ENCODE measurements around the gene ZSCAN12. TPM values are rescaled to one million over a fixed set of nuclear protein-coding genes. Genes with fewer than 3 reads are reported as not detected.

Gene ZSCAN12
- total and polyA plus RNA-seq, 2 experiments from 2014 or later, result 0.88 to 3.1 TPM

GRCh38 chr6:28371706-28372451 lies 27.7 kb downstream of the ZSCAN12 start:
- TF ChIP-seq EZH2phosphoT487 (IDR thresholded peaks at IDR 0.05; ENCODE audit: insufficient read depth, low read depth) (no peak), EZH2 (IDR thresholded peaks at IDR 0.05; ENCODE audit: insufficient read depth, poor library complexity, severe bottlenecking) (no peak)
- in situ Hi-C loops (cut with MboI), result loop anchor here (25.0 kb wide), 1 partner anchor 1185 kb away; no protein-coding TSS in a partner anchor

DNA sequence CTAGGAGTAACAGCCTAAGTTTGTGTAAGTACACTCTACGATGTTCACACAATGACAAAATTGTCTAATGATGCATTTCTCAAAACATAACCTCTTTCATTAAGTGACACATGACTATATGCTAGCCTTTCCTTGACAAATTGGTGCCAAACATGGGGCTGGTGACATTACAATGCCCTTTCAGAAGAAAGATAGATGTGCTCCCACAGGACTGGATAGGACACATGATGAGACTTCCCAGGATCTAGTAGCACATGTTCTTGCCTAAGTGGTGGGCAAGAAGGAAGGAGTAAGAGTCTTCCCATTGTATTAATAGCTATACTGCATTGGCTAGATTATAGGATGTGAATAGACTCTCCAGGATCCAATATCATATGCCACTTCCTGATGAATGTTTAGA lies 28.3 kb downstream of the ZSCAN12 start:
- no peaks in the 10 kb centered on the region for H3K4me1 ChIP-seq (ENCODE audit: insufficient read depth)
- H3K9ac ChIP-seq, result no peak overlapping the region
- no peaks in the 10 kb centered on the region for H3K9me3 ChIP-seq (ENCODE audit: low read depth)
- H3K36me3 ChIP-seq (ENCODE audit: low read depth), result no peaks in the 10 kb centered on the region
- WGBS, 2 experiments (ENCODE audit: low coverage in 1 of 2, low lambda C conversion rate in 2 of 2, missing lambda C conversion rate in 2 of 2), result 83 to 85% methylated on average over 1 of the region's 1 CpG
- H3K79me2 ChIP-seq (ENCODE audit: insufficient read depth), result no peaks in the 10 kb centered on the region
- no peak overlapping the region for H3K4me2 ChIP-seq (ENCODE audit: unreplicated experiment)
- DNase-seq, result no peak
- no peaks in the 10 kb centered on the region for H3F3A ChIP-seq (ENCODE audit: insufficient read depth)
- no peaks in the 10 kb centered on the region for H4K20me1 ChIP-seq (ENCODE audit: insufficient read depth)
- no peaks in the 10 kb centered on the region for H3K27me3 ChIP-seq (replicated peaks; ENCODE audit: insufficient read depth)
- in situ Hi-C loops (cut with MboI), result loop anchor here (25.0 kb wide), 1 partner anchor 1184 kb away; no protein-coding TSS in a partner anchor
- no peak for TF ChIP-seq EZH2 (IDR thresholded peaks at IDR 0.05; ENCODE audit: insufficient read depth, poor library complexity, severe bottlenecking)
- no peak for TF ChIP-seq EZH2phosphoT487 (IDR thresholded peaks at IDR 0.05; ENCODE audit: insufficient read depth, low read depth)
- no peaks in the 10 kb centered on the region for H3K9me2 ChIP-seq (ENCODE audit: insufficient read depth)
- no peak overlapping the region for H3K27ac ChIP-seq
- H3K4me3 ChIP-seq, result no peak overlapping the region
- no peak overlapping the region for H2AFZ ChIP-seq

More at GRCh38 chr6:28371706-28372451, 27.7 kb downstream of the ZSCAN12 start:
- no peaks in the 10 kb centered on the region for H4K20me1 ChIP-seq (ENCODE audit: insufficient read depth)
- no peaks in the 10 kb centered on the region for H3K36me3 ChIP-seq (ENCODE audit: low read depth)
- no peaks in the 10 kb centered on the region for H3F3A ChIP-seq (ENCODE audit: insufficient read depth)
- H3K9me2 ChIP-seq (ENCODE audit: insufficient read depth), result no peaks in the 10 kb centered on the region
- 95% methylated on average over 9 of the region's 9 CpGs for WGBS, 2 experiments (ENCODE audit: low coverage in 1 of 2, low lambda C conversion rate in 2 of 2, missing lambda C conversion rate in 2 of 2)
- H3K79me2 ChIP-seq (ENCODE audit: insufficient read depth), result no peaks in the 10 kb centered on the region
- no peaks in the 10 kb centered on the region for H3K4me1 ChIP-seq (ENCODE audit: insufficient read depth)
- no peak overlapping the region for H3K4me2 ChIP-seq (ENCODE audit: unreplicated experiment)
- no peaks in the 10 kb centered on the region for H3K27me3 ChIP-seq (replicated peaks; ENCODE audit: insufficient read depth)
- DNase-seq, result no peak
- no peak overlapping the region for H2AFZ ChIP-seq
- no peak overlapping the region for H3K4me3 ChIP-seq
- H3K9me3 ChIP-seq (ENCODE audit: low read depth), result no peaks in the 10 kb centered on the region
- H3K9ac ChIP-seq, result no peak overlapping the region
- H3K27ac ChIP-seq, result no peak overlapping the region

DNA sequence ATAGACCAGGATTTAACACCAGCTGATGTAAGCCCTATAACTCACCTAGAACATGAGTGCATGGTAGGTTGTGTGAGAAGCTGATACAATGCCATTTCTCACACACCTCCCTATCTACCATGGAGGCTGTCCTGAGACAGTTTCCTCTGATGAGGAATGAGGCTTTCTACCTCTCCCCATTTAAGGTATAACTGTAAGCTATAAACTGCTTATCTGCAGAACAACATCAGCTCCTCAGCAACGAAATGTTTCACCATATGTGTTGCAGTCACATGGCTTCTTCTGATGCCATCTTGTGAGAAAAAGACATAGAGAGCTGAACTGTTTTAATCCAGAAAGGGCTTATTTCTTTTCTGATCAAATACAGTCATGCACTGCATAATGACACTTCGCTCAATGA lies 29.1 kb downstream of the ZSCAN12 start:
- H3K4me2 ChIP-seq (ENCODE audit: unreplicated experiment), result no peak overlapping the region
- no peak overlapping the region for H3K4me3 ChIP-seq
- H3F3A ChIP-seq (ENCODE audit: insufficient read depth), result no peaks in the 10 kb centered on the region
- no peaks in the 10 kb centered on the region for H3K27me3 ChIP-seq (replicated peaks; ENCODE audit: insufficient read depth)
- 48 to 54% methylated on average over 2 of the region's 2 CpGs for WGBS, 2 experiments (ENCODE audit: low coverage in 1 of 2, low lambda C conversion rate in 2 of 2, missing lambda C conversion rate in 2 of 2)
- H3K4me1 ChIP-seq (ENCODE audit: insufficient read depth), result no peaks in the 10 kb centered on the region
- H2AFZ ChIP-seq, result no peak overlapping the region
- H3K9ac ChIP-seq, result no peak overlapping the region
- H3K27ac ChIP-seq, result no peak overlapping the region
- TF ChIP-seq EZH2phosphoT487 (IDR thresholded peaks at IDR 0.05; ENCODE audit: insufficient read depth, low read depth) (no peak), EZH2 (IDR thresholded peaks at IDR 0.05; ENCODE audit: insufficient read depth, poor library complexity, severe bottlenecking) (no peak)
- in situ Hi-C loops (cut with MboI), result loop anchor here (25.0 kb wide), 1 partner anchor 1183 kb away; no protein-coding TSS in a partner anchor
- no peaks in the 10 kb centered on the region for H4K20me1 ChIP-seq (ENCODE audit: insufficient read depth)
- no peak for DNase-seq
- no peaks in the 10 kb centered on the region for H3K9me3 ChIP-seq (ENCODE audit: low read depth)
- no peaks in the 10 kb centered on the region for H3K36me3 ChIP-seq (ENCODE audit: low read depth)
- H3K79me2 ChIP-seq (ENCODE audit: insufficient read depth), result no peaks in the 10 kb centered on the region
- no peaks in the 10 kb centered on the region for H3K9me2 ChIP-seq (ENCODE audit: insufficient read depth)

DNA sequence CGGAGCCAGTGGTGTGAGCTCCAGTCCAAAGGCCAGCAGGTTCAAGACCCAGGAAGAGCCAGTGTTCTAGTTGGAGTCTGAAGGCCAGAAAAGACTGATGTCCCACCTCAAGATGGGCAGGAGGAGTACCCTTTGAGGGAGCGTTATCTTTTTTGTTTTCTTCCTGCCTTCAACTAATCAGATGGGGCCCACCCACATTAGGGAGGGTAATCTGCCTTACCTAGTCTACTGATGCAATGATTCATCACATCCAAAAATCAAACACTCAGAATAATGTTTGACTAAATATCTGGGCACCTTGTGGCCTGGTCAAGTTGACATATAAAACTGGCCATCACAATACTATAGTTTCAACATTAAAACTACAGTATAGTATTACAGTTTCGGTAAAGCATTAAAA lies 30.1 kb downstream of the ZSCAN12 start:
- H3F3A ChIP-seq (ENCODE audit: insufficient read depth), result no peaks in the 10 kb centered on the region
- 95 to 97% methylated on average over 3 of the region's 3 CpGs for WGBS, 2 experiments (ENCODE audit: low coverage in 1 of 2, low lambda C conversion rate in 2 of 2, missing lambda C conversion rate in 2 of 2)
- no peak for DNase-seq
- no peaks in the 10 kb centered on the region for H3K79me2 ChIP-seq (ENCODE audit: insufficient read depth)
- H3K9ac ChIP-seq, result no peak overlapping the region
- no peak for TF ChIP-seq EZH2phosphoT487 (IDR thresholded peaks at IDR 0.05; ENCODE audit: insufficient read depth, low read depth)
- no peak for TF ChIP-seq EZH2 (IDR thresholded peaks at IDR 0.05; ENCODE audit: insufficient read depth, poor library complexity, severe bottlenecking)
- H3K27me3 ChIP-seq (replicated peaks; ENCODE audit: insufficient read depth), result no peaks in the 10 kb centered on the region
- H3K36me3 ChIP-seq (ENCODE audit: low read depth), result no peaks in the 10 kb centered on the region
- H3K4me3 ChIP-seq, result no peak overlapping the region
- H2AFZ ChIP-seq, result no peak overlapping the region
- no peaks in the 10 kb centered on the region for H3K9me2 ChIP-seq (ENCODE audit: insufficient read depth)
- no peak overlapping the region for H3K4me2 ChIP-seq (ENCODE audit: unreplicated experiment)
- no peaks in the 10 kb centered on the region for H3K9me3 ChIP-seq (ENCODE audit: low read depth)
- in situ Hi-C loops (cut with MboI), result loop anchor here (10.0 to 25.0 kb wide), 2 partner anchors 465 to 1182 kb away; no protein-coding TSS in a partner anchor
- no peaks in the 10 kb centered on the region for H3K4me1 ChIP-seq (ENCODE audit: insufficient read depth)
- H3K27ac ChIP-seq, result no peak overlapping the region
- no peaks in the 10 kb centered on the region for H4K20me1 ChIP-seq (ENCODE audit: insufficient read depth)
